ENCODE data around the gene IGSF8.

IGSF8 gene

GRCh38 chr1:160097911-160098851 is at the start of gene IGSF8:
Gene IGSF8, minus strand, starts transcription at chr1:160098619. Its CDS starts 147 bp downstream, at chr1:160098472.
- in situ Hi-C loops (cut with HindIII; ENCODE audit: low sequenced_read_pairs): no loop called here

- in situ Hi-C loops (cut with HindIII; ENCODE audit: low sequenced_read_pairs): loop anchor here (10.0 kb wide), 1 partner anchor 57 kb away; the partner anchor contains the start of gene PEA15
Observed at GRCh38 chr1:160148121-160148520, 49.7 kb upstream of the IGSF8 start.

- in situ Hi-C loops (cut with HindIII; ENCODE audit: low sequenced_read_pairs): loop anchor here (10.0 kb wide), 1 partner anchor 59 kb away; the partner anchor contains the start of gene PEA15
Observed at GRCh38 chr1:160146107-160146506, 47.7 kb upstream of the IGSF8 start.

- in situ Hi-C loops (cut with HindIII; ENCODE audit: low sequenced_read_pairs): loop anchor here (10.0 kb wide), 1 partner anchor 60 kb away; the partner anchor contains the start of gene PEA15
Observed at GRCh38 chr1:160144921-160145320, 46.5 kb upstream of the IGSF8 start.

- in situ Hi-C loops (cut with HindIII; ENCODE audit: low sequenced_read_pairs): loop anchor here (10.0 kb wide), 1 partner anchor 61 kb away; the partner anchor contains the start of gene PEA15
Observed at GRCh38 chr1:160143695-160144094, 45.3 kb upstream of the IGSF8 start.

GRCh38 chr1:160139840-160140239 is 41.4 kb upstream of the IGSF8 start:
- in situ Hi-C loops (cut with HindIII; ENCODE audit: low sequenced_read_pairs): loop anchor here (10.0 kb wide), 1 partner anchor 65 kb away; the partner anchor contains the start of gene PEA15

- in situ Hi-C loops (cut with HindIII; ENCODE audit: low sequenced_read_pairs): no loop called here
Observed at GRCh38 chr1:160137216-160137862, 38.9 kb upstream of the IGSF8 start.

GRCh38 chr1:160136926-160137200 is 38.4 kb upstream of the IGSF8 start:
- in situ Hi-C loops (cut with HindIII; ENCODE audit: low sequenced_read_pairs): no loop called here

GRCh38 chr1:160136121-160136925 is 37.9 kb upstream of the IGSF8 start:
- in situ Hi-C loops (cut with HindIII; ENCODE audit: low sequenced_read_pairs): no loop called here

GRCh38 chr1:160134791-160135572 is 36.6 kb upstream of the IGSF8 start:
- in situ Hi-C loops (cut with HindIII; ENCODE audit: low sequenced_read_pairs): no loop called here

- in situ Hi-C loops (cut with HindIII; ENCODE audit: low sequenced_read_pairs): no loop called here
Observed at GRCh38 chr1:160133990-160134770, 35.8 kb upstream of the IGSF8 start.

GRCh38 chr1:160131803-160132565 is 33.6 kb upstream of the IGSF8 start:
- in situ Hi-C loops (cut with HindIII; ENCODE audit: low sequenced_read_pairs): no loop called here

GRCh38 chr1:160130939-160131338 is 32.5 kb upstream of the IGSF8 start:
- in situ Hi-C loops (cut with HindIII; ENCODE audit: low sequenced_read_pairs): no loop called here

- in situ Hi-C loops (cut with HindIII; ENCODE audit: low sequenced_read_pairs): no loop called here
Observed at GRCh38 chr1:160130486-160130885, 32.1 kb upstream of the IGSF8 start.

GRCh38 chr1:160129966-160130365 is 31.5 kb upstream of the IGSF8 start:
- in situ Hi-C loops (cut with HindIII; ENCODE audit: low sequenced_read_pairs): no loop called here

GRCh38 chr1:160129558-160129957 is 31.1 kb upstream of the IGSF8 start:
- in situ Hi-C loops (cut with HindIII; ENCODE audit: low sequenced_read_pairs): no loop called here

- in situ Hi-C loops (cut with HindIII; ENCODE audit: low sequenced_read_pairs): no loop called here
Observed at GRCh38 chr1:160129046-160129445, 30.6 kb upstream of the IGSF8 start.

- in situ Hi-C loops (cut with HindIII; ENCODE audit: low sequenced_read_pairs): no loop called here
Observed at GRCh38 chr1:160128636-160129035, 30.2 kb upstream of the IGSF8 start.
